ENCODE measurements around the gene ELMO2. TPM values are rescaled to one million over a fixed set of nuclear protein-coding genes. Genes with fewer than 3 reads are reported as not detected.

ELMO2 gene
- total RNA-seq, 1 donor from 2014 or later: 63.2 TPM

GRCh38 chr20:46351357-46352058 lies 54.9 kb downstream of the ELMO2 start:
- peaks cover 15% of the 10 kb centered on the region for H3K4me1 Mint-ChIP-seq (ENCODE audit: low read depth)
- no peak overlapping the region for H3K27ac Mint-ChIP-seq
- peaks cover 18% of the 10 kb centered on the region for H3K36me3 Mint-ChIP-seq (ENCODE audit: low read depth)

GRCh38 chr20:46350986-46351267 lies 55.5 kb downstream of the ELMO2 start:
- peaks cover 14% of the 10 kb centered on the region for H3K4me1 Mint-ChIP-seq (ENCODE audit: low read depth)
- intact Hi-C loops (cut with micrococcal nuclease): no loop called here
- DNase-seq (ENCODE audit: low spot score): no peak
- no peaks in the 10 kb centered on the region for H3K9me3 Mint-ChIP-seq
- peak overlapping the region; percentile 73 for H3K27ac Mint-ChIP-seq
- peaks cover 18% of the 10 kb centered on the region for H3K36me3 Mint-ChIP-seq (ENCODE audit: low read depth)
- H3K4me3 Mint-ChIP-seq (ENCODE audit: low read depth): no peak overlapping the region
- H3K27me3 Mint-ChIP-seq (ENCODE audit: low read depth): no peaks in the 10 kb centered on the region

More at GRCh38 chr20:46351357-46352058, 54.9 kb downstream of the ELMO2 start:
- Mint-ChIP-seq H3K4me3 (ENCODE audit: low read depth) (no peak overlapping the region), H3K27me3 (ENCODE audit: low read depth) (no peaks in the 10 kb centered on the region), H3K9me3 (no peaks in the 10 kb centered on the region)
- intact Hi-C loops (cut with micrococcal nuclease): no loop called here
- no peak for DNase-seq (ENCODE audit: low spot score)

- peak overlapping the region; percentile 73 for H3K27ac Mint-ChIP-seq
- no peak overlapping the region for H3K4me3 Mint-ChIP-seq (ENCODE audit: low read depth)
- no peaks in the 10 kb centered on the region for H3K27me3 Mint-ChIP-seq (ENCODE audit: low read depth)
These were observed 56.0 kb downstream of the ELMO2 start for GRCh38 chr20:46350201-46350985.

GRCh38 chr20:46349742-46350056 lies 56.7 kb downstream of the ELMO2 start:
- peaks cover 10% of the 10 kb centered on the region for H3K4me1 Mint-ChIP-seq (ENCODE audit: low read depth)
- H3K27me3 Mint-ChIP-seq (ENCODE audit: low read depth): peaks cover 3% of the 10 kb centered on the region

More at GRCh38 chr20:46350201-46350985, 56.0 kb downstream of the ELMO2 start:
- Mint-ChIP-seq H3K4me1 (ENCODE audit: low read depth) (peaks cover 10% of the 10 kb centered on the region), H3K9me3 (no peaks in the 10 kb centered on the region), H3K36me3 (ENCODE audit: low read depth) (peaks cover 18% of the 10 kb centered on the region)
- intact Hi-C loops (cut with micrococcal nuclease): no loop called here
- no peak for DNase-seq (ENCODE audit: low spot score)

GRCh38 chr20:46349035-46349741 lies 57.2 kb downstream of the ELMO2 start:
- Mint-ChIP-seq H3K4me1 (ENCODE audit: low read depth) (peaks cover 10% of the 10 kb centered on the region), H3K27me3 (ENCODE audit: low read depth) (peaks cover 7% of the 10 kb centered on the region), H3K9me3 (no peaks in the 10 kb centered on the region), H3K4me3 (ENCODE audit: low read depth) (no peak overlapping the region), H3K36me3 (ENCODE audit: low read depth) (peaks cover 15% of the 10 kb centered on the region), H3K27ac (no peak overlapping the region)
- intact Hi-C loops (cut with micrococcal nuclease): loop anchor here (1.0 kb wide), 1 partner anchor 42 kb away; no protein-coding TSS in a partner anchor
- peak; percentile 32 for DNase-seq (ENCODE audit: low spot score)

More at GRCh38 chr20:46349742-46350056, 56.7 kb downstream of the ELMO2 start:
- no peak overlapping the region for H3K27ac Mint-ChIP-seq
- DNase-seq (ENCODE audit: low spot score): no peak
- H3K36me3 Mint-ChIP-seq (ENCODE audit: low read depth): peaks cover 18% of the 10 kb centered on the region
- H3K9me3 Mint-ChIP-seq: no peaks in the 10 kb centered on the region
- no peak overlapping the region for H3K4me3 Mint-ChIP-seq (ENCODE audit: low read depth)
- intact Hi-C loops (cut with micrococcal nuclease): loop anchor here (1.0 kb wide), 1 partner anchor 42 kb away; no protein-coding TSS in a partner anchor

GRCh38 chr20:46347841-46348803 lies 58.3 kb downstream of the ELMO2 start:
- peaks cover 10% of the 10 kb centered on the region for H3K4me1 Mint-ChIP-seq (ENCODE audit: low read depth)
- no peak overlapping the region for H3K27ac Mint-ChIP-seq
- H3K36me3 Mint-ChIP-seq (ENCODE audit: low read depth): peaks cover 9% of the 10 kb centered on the region
- H3K4me3 Mint-ChIP-seq (ENCODE audit: low read depth): no peak overlapping the region
- H3K9me3 Mint-ChIP-seq: no peaks in the 10 kb centered on the region
- H3K27me3 Mint-ChIP-seq (ENCODE audit: low read depth): peaks cover 11% of the 10 kb centered on the region
- intact Hi-C loops (cut with micrococcal nuclease): no loop called here
- DNase-seq (ENCODE audit: low spot score): no peak

GRCh38 chr20:46346770-46347169 lies 59.6 kb downstream of the ELMO2 start:
- Mint-ChIP-seq H3K9me3 (no peaks in the 10 kb centered on the region), H3K27me3 (ENCODE audit: low read depth) (peaks cover 21% of the 10 kb centered on the region), H3K4me3 (ENCODE audit: low read depth) (no peak overlapping the region), H3K36me3 (ENCODE audit: low read depth) (peaks cover 9% of the 10 kb centered on the region), H3K27ac (no peak overlapping the region), H3K4me1 (ENCODE audit: low read depth) (peaks cover 14% of the 10 kb centered on the region)
- no peak for DNase-seq (ENCODE audit: low spot score)
- intact Hi-C loops (cut with micrococcal nuclease): no loop called here

- H3K9me3 Mint-ChIP-seq: no peaks in the 10 kb centered on the region
- intact Hi-C loops (cut with micrococcal nuclease): no loop called here
- peaks cover 22% of the 10 kb centered on the region for H3K27me3 Mint-ChIP-seq (ENCODE audit: low read depth)
- no peak overlapping the region for H3K4me3 Mint-ChIP-seq (ENCODE audit: low read depth)
- no peak for DNase-seq (ENCODE audit: low spot score)
- H3K36me3 Mint-ChIP-seq (ENCODE audit: low read depth): peaks cover 3% of the 10 kb centered on the region
- H3K27ac Mint-ChIP-seq: no peak overlapping the region
- peaks cover 7% of the 10 kb centered on the region for H3K4me1 Mint-ChIP-seq (ENCODE audit: low read depth)
These were observed 61.8 kb downstream of the ELMO2 start for GRCh38 chr20:46344488-46345162.

- Mint-ChIP-seq H3K9me3 (no peaks in the 10 kb centered on the region), H3K4me3 (ENCODE audit: low read depth) (no peak overlapping the region), H3K36me3 (ENCODE audit: low read depth) (peaks cover 2% of the 10 kb centered on the region), H3K27me3 (ENCODE audit: low read depth) (peaks cover 22% of the 10 kb centered on the region), H3K4me1 (ENCODE audit: low read depth) (peaks cover 4% of the 10 kb centered on the region), H3K27ac (no peak overlapping the region)
- intact Hi-C loops (cut with micrococcal nuclease): no loop called here
- no peak for DNase-seq (ENCODE audit: low spot score)
These were observed 62.4 kb downstream of the ELMO2 start for GRCh38 chr20:46343975-46344357.

GRCh38 chr20:46343348-46343974 lies 63.0 kb downstream of the ELMO2 start:
- intact Hi-C loops (cut with micrococcal nuclease): no loop called here
- Mint-ChIP-seq H3K9me3 (no peaks in the 10 kb centered on the region), H3K4me3 (ENCODE audit: low read depth) (no peak overlapping the region)

GRCh38 chr20:46342451-46343347 lies 63.7 kb downstream of the ELMO2 start:
- DNase-seq (ENCODE audit: low spot score): no peak
- H3K4me1 Mint-ChIP-seq (ENCODE audit: low read depth): peaks cover 4% of the 10 kb centered on the region

More at GRCh38 chr20:46343348-46343974, 63.0 kb downstream of the ELMO2 start:
- peaks cover 4% of the 10 kb centered on the region for H3K4me1 Mint-ChIP-seq (ENCODE audit: low read depth)
- H3K27me3 Mint-ChIP-seq (ENCODE audit: low read depth): peaks cover 22% of the 10 kb centered on the region
- no peaks in the 10 kb centered on the region for H3K36me3 Mint-ChIP-seq (ENCODE audit: low read depth)
- DNase-seq (ENCODE audit: low spot score): no peak
- no peak overlapping the region for H3K27ac Mint-ChIP-seq

More at GRCh38 chr20:46342451-46343347, 63.7 kb downstream of the ELMO2 start:
- H3K27ac Mint-ChIP-seq: no peak overlapping the region
- H3K9me3 Mint-ChIP-seq: no peaks in the 10 kb centered on the region
- no peak overlapping the region for H3K4me3 Mint-ChIP-seq (ENCODE audit: low read depth)
- H3K27me3 Mint-ChIP-seq (ENCODE audit: low read depth): peaks cover 22% of the 10 kb centered on the region
- no peaks in the 10 kb centered on the region for H3K36me3 Mint-ChIP-seq (ENCODE audit: low read depth)
- intact Hi-C loops (cut with micrococcal nuclease): no loop called here

Measured in activated T-helper 2 cell treated with anti-CD3 and anti-CD28 coated beads, Interferon-gamma antibody, Interleukin-2, Interleukin-4, amounts not matched to agents 10 μg/mL and 5 μg/mL and 100 μg/mL, durations not matched to agents 14 hours and 24 hours and 36 hours (primary cell).